HepG2 (cell line): Measurements from ENCODE around the gene CCDC117. TPM values are rescaled to one million over a fixed set of nuclear protein-coding genes. Genes with fewer than 3 reads are reported as not detected.

Experiments
- ASH2L ChIP-seq: fragments of 300-600, 200-600 bp; sonication (generic); IDR thresholded peaks from 2 replicates; pipeline ENCODE4 v1.7.0; 2017; ENCODE audit warnings: low read depth, mild to moderate bottlenecking, moderate library complexity, mixed read lengths, low read length; ENCODE audit not compliant: insufficient read length
- ATF1 ChIP-seq: IDR thresholded peaks from 2 replicates; pipeline ENCODE4 v1.6.1; 2016; ENCODE audit warnings: mild to moderate bottlenecking, control low read depth
- BATF2 ChIP-seq: sonication (generic); formaldehyde crosslinking; IDR thresholded peaks from 2 replicates; pipeline ENCODE4 v1.8.0; 2022; ENCODE audit warnings: mild to moderate bottlenecking, missing genetic modification reagents, moderate library complexity
- EHMT2 ChIP-seq: fragments of 200-600 bp; sonication (generic); IDR thresholded peaks from 2 replicates; pipeline ENCODE4 v1.7.0; 2017; ENCODE audit warnings: antibody characterized with exemption, low read depth, low read length, borderline replicate concordance
- FOSL2 ChIP-seq: sonication (generic); formaldehyde crosslinking; IDR thresholded peaks from 2 replicates; pipeline ENCODE4 v1.4.0; 2020; ENCODE audit warnings: missing genetic modification reagents
- HMG20A ChIP-seq: IDR thresholded peaks from 2 replicates; pipeline ENCODE4 v1.6.1; 2016; ENCODE audit warnings: borderline replicate concordance
- JDP2 ChIP-seq: sonication (generic); formaldehyde crosslinking; IDR thresholded peaks from 2 replicates; pipeline ENCODE4 v1.8.1; 2022; ENCODE audit warnings: missing genetic modification reagents, borderline replicate concordance
- JUNB ChIP-seq: sonication (generic); formaldehyde crosslinking; IDR thresholded peaks from 2 replicates; pipeline ENCODE4 v1.8.0; 2022; ENCODE audit warnings: missing genetic modification reagents, mild to moderate bottlenecking, borderline replicate concordance
- KLF16 ChIP-seq, 2 experiments: sonication (generic) in 1 of 2; formaldehyde crosslinking in 1 of 2; IDR thresholded peaks; 2 replicates each; pipeline versions ENCODE4 v1.6.1 to v1.8.0; 2016 to 2023; ENCODE audit warnings: missing genetic modification reagents in 2 of 2, missing compliant biosample characterization in 1 of 2
- MAZ ChIP-seq, 2 experiments: sonication (generic) in 1 of 2; formaldehyde crosslinking in 1 of 2; IDR thresholded peaks; 2 replicates each; pipeline versions ENCODE4 v1.5.0 to v1.6.1; 2012 to 2020; ENCODE audit warnings: low read depth in 2 of 2, mild to moderate bottlenecking in 2 of 2, borderline replicate concordance in 1 of 2, improper control_type of control experiment in 1 of 2, low read length in 1 of 2, missing genetic modification reagents in 1 of 2, moderate library complexity in 1 of 2
- NCOA2 ChIP-seq: sonication (generic); formaldehyde crosslinking; IDR thresholded peaks from 2 replicates; pipeline ENCODE4 v1.8.0; 2022; ENCODE audit warnings: inconsistent platforms
- NFE2 ChIP-seq: sonication (generic); formaldehyde crosslinking; IDR thresholded peaks from 2 replicates; pipeline ENCODE4 v1.4.0; 2020; ENCODE audit warnings: missing genetic modification reagents
- POLR2G ChIP-seq: fragments of 200-400 bp; formaldehyde crosslinking; IDR thresholded peaks from 2 replicates; pipeline ENCODE4 v1.6.1; 2018; ENCODE audit warnings: mild to moderate bottlenecking, low read depth, low read length, moderate library complexity
- RFX1 ChIP-seq: fragments of 450-650 bp; IDR thresholded peaks from 2 replicates; pipeline ENCODE4 v1.6.1; 2017
- SMAD1 ChIP-seq: sonication (generic); formaldehyde crosslinking; IDR thresholded peaks from 2 replicates; pipeline ENCODE4 v1.4.0; 2020; ENCODE audit warnings: missing genetic modification reagents, low read depth, mild to moderate bottlenecking, borderline replicate concordance
- SMC3 ChIP-seq: IDR thresholded peaks from 2 replicates; pipeline ENCODE4 v1.6.1; 2011; ENCODE audit warnings: low read length, improper control_type of control experiment
- UBTF ChIP-seq: sonication (generic); formaldehyde crosslinking; IDR thresholded peaks from 2 replicates; pipeline ENCODE4 v1.4.0; 2020; ENCODE audit warnings: mild to moderate bottlenecking, missing genetic modification reagents
- ZBTB46 ChIP-seq: sonication (generic); formaldehyde crosslinking; IDR thresholded peaks from 2 replicates; pipeline ENCODE4 v1.4.0; 2020; ENCODE audit warnings: mild to moderate bottlenecking, missing genetic modification reagents, borderline replicate concordance
- ZNF224 ChIP-seq: sonication (generic); formaldehyde crosslinking; IDR thresholded peaks from 2 replicates; pipeline ENCODE4 v1.5.0; 2020; ENCODE audit warnings: mild to moderate bottlenecking, missing genetic modification reagents
- ZNF460 ChIP-seq: sonication (generic); formaldehyde crosslinking; IDR thresholded peaks from 2 replicates; pipeline ENCODE4 v1.5.1; 2020; ENCODE audit warnings: missing genetic modification reagents, mild to moderate bottlenecking, borderline replicate concordance
- ZNF556 ChIP-seq: sonication (generic); formaldehyde crosslinking; IDR thresholded peaks from 2 replicates; pipeline ENCODE4 v1.4.0; 2020; ENCODE audit warnings: mild to moderate bottlenecking, missing genetic modification reagents, borderline replicate concordance
- ZNF746 ChIP-seq: sonication (generic); formaldehyde crosslinking; IDR thresholded peaks from 2 replicates; pipeline ENCODE4 v1.8.0; 2022; ENCODE audit warnings: mild to moderate bottlenecking, missing genetic modification reagents
- ZNF747 ChIP-seq: sonication (generic); formaldehyde crosslinking; IDR thresholded peaks from 2 replicates; pipeline ENCODE4 v1.8.1; 2023; ENCODE audit warnings: missing genetic modification reagents, mild to moderate bottlenecking, borderline replicate concordance
- ZNF781 ChIP-seq: sonication (generic); formaldehyde crosslinking; IDR thresholded peaks from 2 replicates; pipeline ENCODE4 v1.5.1; 2020; ENCODE audit warnings: borderline replicate concordance, mild to moderate bottlenecking, missing genetic modification reagents; ENCODE audit errors: not compliant biosample characterization
- ZSCAN9 ChIP-seq: IDR thresholded peaks from 2 replicates; pipeline ENCODE4 v1.6.1; 2016; ENCODE audit warnings: borderline replicate concordance
- polyA plus RNA-seq, 8 experiments: library from polyadenylated mRNA; depleted of rRNA in 3 of 8; stranded (reverse) in 7 of 8; unstranded in 1 of 8; fragments of >200 nt; fragmentation: Illumina TruSeq in 4 of 8; extraction: Trizol in 4 of 8; gene quantifications; 2 replicates each; pipeline versions ENCODE4 v1.2.1 to v1.2.3, GENCODE V29; 2011 to 2016; ENCODE audit warnings: low read depth in 4 of 8, missing spikeins in 1 of 8, mixed read lengths in 1 of 8; ENCODE audit not compliant: insufficient read depth in 1 of 8
- total RNA-seq, 5 experiments: library from RNA; depleted of rRNA; stranded (reverse); fragments of >200 nt; fragmentation: Illumina TruSeq; extraction: Trizol; gene quantifications; 2 replicates each; pipeline ENCODE4 v1.2.3, GENCODE V29; 2016; ENCODE audit warnings: low read depth in 1 of 5

Gene CCDC117
- total and polyA plus RNA-seq, 2 of the 13 experiments (the other 11 are each of a cell fraction or from before 2014, with no cell fraction given), result 12.6 to 34.2 TPM

- TF ChIP-seq KLF16 (CRISPR knock-in tag; IDR thresholded peaks at IDR 0.05), result peak in 1 of 2 experiments; percentile 75; a peak in 2 of 4 replicates
- peak; percentile 41; the same call in 1 of the 2 replicates for TF ChIP-seq MAZ (IDR thresholded peaks at IDR 0.05; ENCODE audit: borderline replicate concordance, low read depth, low read length)
- TF ChIP-seq MAZ (CRISPR knock-in tag; IDR thresholded peaks at IDR 0.05; ENCODE audit: low read depth), result peak; percentile 31; the same call in 1 of the 2 replicates
- TF ChIP-seq ZNF224 (CRISPR knock-in tag), result no peak
- no peak for TF ChIP-seq EHMT2
- no peak for TF ChIP-seq POLR2G
- TF ChIP-seq HMG20A (CRISPR knock-in tag), result peak; percentile 59; the same call in 1 of the 2 replicates
- TF ChIP-seq ZNF781 (CRISPR knock-in tag), result peak; percentile 69
- peak; percentile 78 for TF ChIP-seq FOSL2 (CRISPR knock-in tag)
- peak; percentile 68; the same call in 1 of the 2 replicates for TF ChIP-seq ZSCAN9 (CRISPR knock-in tag)
- no peak for TF ChIP-seq BATF2
- TF ChIP-seq ZBTB46 (CRISPR knock-in tag), result no peak
- TF ChIP-seq UBTF (CRISPR knock-in tag), result 0 out of 2 replicates have a peak, but pooled peaks have one; percentile 15
- no peak for TF ChIP-seq RFX1
- no peak for TF ChIP-seq JUNB (CRISPR knock-in tag)
- peak; percentile 98 for TF ChIP-seq SMC3
- peak; percentile 62; the same call in 1 of the 2 replicates for TF ChIP-seq ZNF556 (CRISPR knock-in tag)
- TF ChIP-seq ASH2L, result peak; percentile 85
- peak; percentile 63 for TF ChIP-seq NCOA2 (CRISPR knock-in tag)
- no peak for TF ChIP-seq JDP2
- no peak; the same call in 1 of the 2 replicates for TF ChIP-seq ZNF460 (CRISPR knock-in tag)
- TF ChIP-seq NFE2 (CRISPR knock-in tag), result peak; percentile 69; the same call in 1 of the 2 replicates
- TF ChIP-seq ZNF746, result no peak; the same call in 1 of the 2 replicates
- TF ChIP-seq ATF1, result peak; percentile 64; the same call in 1 of the 2 replicates
- no peak for TF ChIP-seq SMAD1 (CRISPR knock-in tag)
- peak; percentile 67; the same call in 1 of the 2 replicates for TF ChIP-seq ZNF747 (CRISPR knock-in tag)
Measured at GRCh38 chr22:28829358-28830181, 57.1 kb downstream of the CCDC117 start (continued).
